GM19395 (cell line): ENCODE measurements around the gene HEXA.
"Not testable (repeated sequence)": the region's sequence is repeated elsewhere in the genome, so short reads cannot be mapped to it uniquely, and the experiment has no call there.

ENCODE experiments used
- ATAC-seq: cut with Tn5 transposase; IDR thresholded peaks from one replicate; pipeline ENCODE4 v1.9.1; 2021; ENCODE audit warnings: mild to moderate bottlenecking, moderate library complexity; ENCODE audit not compliant: unreplicated experiment

The HEXA gene

DNA sequence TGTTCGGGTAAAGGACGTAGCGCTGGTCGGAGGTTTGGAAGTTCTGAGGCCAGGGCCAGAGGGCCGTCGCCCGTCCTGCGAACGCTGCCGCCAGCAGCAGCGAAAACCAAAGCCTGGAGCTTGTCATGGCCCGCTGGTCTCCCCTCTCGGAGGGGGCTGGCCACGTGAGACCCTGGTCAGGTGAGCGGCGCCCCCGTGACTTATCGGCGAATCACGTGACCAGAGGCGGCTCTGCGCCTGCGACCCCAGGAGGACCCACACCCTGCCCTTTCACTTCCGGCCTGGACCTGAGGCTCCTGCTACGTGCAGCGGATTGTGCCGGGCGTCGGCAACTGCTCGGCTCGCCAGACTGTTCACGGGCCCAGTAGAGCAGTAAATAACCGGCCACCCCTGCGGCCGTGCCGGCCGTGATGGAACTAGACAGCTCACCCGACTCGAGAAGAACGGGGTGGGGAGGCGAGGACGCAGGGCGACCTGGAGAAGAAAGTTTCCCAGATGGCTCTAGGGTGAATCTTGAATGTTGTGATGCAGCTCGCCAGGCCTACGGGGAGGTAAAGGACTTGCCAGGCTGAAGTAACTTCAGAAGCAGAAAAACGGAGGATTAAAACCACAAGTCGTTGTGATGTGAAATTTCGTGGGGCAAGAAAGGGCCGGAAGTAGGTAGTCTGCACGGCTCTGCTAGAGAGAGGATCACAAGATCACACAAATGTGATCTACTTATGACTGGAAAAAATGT, at the start of gene HEXA:
TSS of gene HEXA (minus strand) at position 169 of the 736 bp plus-strand sequence. CDS start at position 127, 42 bp downstream.
- ATAC-seq, result peak; percentile 81

DNA sequence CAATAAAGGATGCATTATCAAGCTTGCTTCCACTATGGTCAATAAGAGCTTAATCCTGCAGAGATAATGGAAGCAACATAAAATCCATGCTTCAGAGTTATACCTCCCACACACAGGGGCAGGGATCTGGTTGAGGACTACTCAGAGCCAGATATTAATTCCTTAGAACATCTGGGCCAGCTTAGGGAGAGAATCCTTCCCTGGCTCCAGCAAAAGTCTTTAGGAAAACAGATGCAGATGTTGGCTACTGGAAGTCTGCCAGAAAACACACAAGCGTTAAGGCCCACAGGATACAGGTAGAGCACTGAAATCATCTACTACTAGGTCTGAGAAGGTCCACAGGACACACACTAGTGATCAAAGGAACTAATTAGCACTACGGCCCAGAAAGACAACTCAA, 47.4 kb upstream of the HEXA start:
- ATAC-seq, result no peak

- no peak for ATAC-seq
These were observed 45.7 kb upstream of the HEXA start for GRCh38 chr15:72421484-72421883.

DNA sequence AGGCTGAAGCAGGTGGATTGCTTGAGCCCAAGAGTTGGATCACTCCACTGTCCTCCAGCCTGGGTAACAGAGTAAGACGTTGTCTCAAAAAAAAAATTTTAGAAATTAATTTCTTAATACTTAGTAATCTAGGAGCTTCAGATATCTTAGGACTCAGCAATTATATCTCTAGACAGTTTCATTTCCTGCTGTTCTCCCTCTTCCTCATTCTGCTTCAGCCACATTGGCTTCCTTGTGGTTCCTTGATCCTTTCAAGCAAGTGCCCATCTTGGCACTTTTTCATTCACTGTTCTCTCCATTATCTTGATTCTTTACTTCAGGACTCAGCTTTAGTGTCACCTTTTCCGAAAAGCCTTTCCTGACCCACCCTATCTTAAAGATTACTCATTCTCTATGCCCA, 44.8 kb upstream of the HEXA start:
- no peak for ATAC-seq

DNA sequence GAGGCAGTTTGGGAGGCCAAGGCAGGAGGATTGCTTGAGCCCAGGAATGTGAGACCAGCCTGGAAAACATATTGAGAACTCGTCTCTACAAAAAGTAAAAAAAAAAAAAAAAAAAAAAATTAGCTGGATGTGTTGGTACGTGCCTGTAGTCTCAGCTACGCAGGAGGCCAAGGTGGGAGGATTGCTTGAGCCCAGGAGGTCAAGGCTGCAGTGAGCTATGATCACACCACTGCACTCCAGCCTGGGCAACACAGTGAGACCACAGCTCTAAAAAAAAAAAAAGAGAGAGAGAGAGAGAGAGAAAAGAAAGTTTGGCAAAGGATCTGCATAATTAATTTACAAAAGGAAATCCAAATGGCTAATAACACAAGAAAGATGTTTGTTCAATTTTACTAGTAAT, 44.0 kb upstream of the HEXA start:
- ATAC-seq, result not testable (repeated sequence)

DNA sequence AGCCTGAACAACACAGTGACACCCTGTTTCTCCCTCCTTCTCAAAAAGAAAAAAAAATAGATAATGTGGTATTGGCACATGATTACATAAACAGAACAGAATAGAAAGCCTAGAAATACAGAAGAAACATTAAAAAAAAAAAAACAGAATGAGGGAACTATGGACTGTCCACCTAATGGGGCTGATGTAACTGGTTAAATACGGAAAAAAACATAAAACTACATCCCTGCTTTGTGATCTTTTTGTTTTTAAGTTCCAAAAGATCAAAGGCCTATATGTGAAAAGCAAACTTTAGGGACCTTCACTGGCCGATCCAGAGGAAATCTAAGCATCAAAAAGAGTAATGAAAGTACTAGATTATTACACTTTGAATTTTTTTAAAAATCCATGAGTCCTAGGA, 39.5 kb upstream of the HEXA start:
- ATAC-seq, result no peak

DNA sequence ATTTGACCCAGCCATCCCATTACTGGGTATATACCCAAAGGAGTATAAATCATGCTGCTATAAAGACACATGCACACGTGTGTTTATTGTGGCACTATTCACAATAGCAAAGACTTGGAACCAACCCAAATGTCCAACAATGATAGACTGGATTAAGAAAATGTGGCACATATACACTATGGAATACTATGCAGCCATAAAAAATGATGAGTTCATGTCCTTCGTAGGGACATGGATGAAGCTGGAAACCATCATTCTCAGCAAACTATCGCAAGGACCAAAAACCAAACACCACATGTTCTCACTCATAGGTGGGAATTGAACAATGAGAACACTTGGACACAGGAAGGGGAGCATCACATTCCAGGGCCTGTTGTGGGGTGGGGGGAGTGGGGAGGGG, 37.5 kb upstream of the HEXA start:
- not testable (repeated sequence) for ATAC-seq

GRCh38 chr15:72411544-72411943, 35.7 kb upstream of the HEXA start:
- no peak for ATAC-seq

DNA sequence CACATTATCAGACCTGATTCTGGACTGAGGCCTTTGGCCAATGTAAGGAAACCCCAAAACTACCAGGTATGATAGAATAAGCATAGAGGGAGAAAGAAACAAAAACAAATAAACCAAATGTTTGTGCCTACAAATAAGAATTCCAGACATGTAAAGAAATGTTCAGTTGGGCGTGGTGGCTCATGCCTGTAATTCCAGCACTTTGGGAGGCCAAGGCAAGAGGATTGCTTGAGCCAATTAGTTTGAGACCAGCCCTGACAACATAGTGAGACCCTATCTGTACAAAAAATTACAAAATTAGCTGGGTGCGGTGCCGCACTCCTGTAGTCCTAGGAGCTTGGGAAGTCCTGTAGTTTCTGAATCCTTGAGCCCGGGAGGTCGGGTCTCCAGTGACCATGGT, 35.3 kb upstream of the HEXA start:
- no peak for ATAC-seq

DNA sequence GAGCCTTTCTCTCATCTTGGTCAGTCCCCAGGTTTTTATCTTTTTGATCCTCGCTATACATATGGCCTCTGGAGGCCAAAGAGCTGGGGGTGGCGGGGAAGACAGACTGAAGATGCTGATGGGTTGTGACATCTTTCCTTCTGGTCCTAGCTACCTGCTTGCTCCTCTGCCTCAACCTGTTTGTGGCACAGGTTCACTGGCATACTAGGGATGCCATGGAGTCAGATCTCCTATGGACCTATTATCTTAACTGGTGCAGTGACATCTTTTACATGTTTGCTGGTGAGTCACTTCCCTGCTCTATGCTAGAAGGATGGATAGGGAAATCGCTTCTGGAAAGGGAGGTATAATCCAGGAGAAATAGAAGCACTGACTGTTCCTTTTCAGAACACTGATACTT, 31.1 kb upstream of the HEXA start:
- no peak for ATAC-seq

GRCh38 chr15:72404841-72405240, 29.0 kb upstream of the HEXA start:
- ATAC-seq, result no peak

DNA sequence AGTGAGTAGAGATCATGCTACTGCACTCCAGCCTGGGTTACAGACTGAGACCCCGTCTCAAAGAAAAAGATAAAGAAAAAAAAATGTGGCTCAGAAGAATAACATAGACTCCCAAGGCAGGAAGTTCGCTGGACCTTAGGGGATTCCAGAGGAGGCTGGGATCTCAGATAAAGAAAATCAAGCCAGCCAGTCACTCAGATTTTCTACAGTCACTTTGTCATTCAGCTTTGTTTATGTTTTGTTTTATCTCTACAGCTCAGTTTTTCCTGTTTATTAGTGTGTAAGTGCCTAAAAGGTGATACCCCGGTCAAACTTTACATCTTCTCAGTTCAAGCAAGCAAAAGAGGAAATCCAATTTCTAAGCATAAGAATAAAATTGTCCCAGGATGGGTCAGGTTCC, 28.5 kb upstream of the HEXA start:
- no peak for ATAC-seq

- ATAC-seq, result no peak
These were observed 26.9 kb upstream of the HEXA start for GRCh38 chr15:72402726-72403125.

DNA sequence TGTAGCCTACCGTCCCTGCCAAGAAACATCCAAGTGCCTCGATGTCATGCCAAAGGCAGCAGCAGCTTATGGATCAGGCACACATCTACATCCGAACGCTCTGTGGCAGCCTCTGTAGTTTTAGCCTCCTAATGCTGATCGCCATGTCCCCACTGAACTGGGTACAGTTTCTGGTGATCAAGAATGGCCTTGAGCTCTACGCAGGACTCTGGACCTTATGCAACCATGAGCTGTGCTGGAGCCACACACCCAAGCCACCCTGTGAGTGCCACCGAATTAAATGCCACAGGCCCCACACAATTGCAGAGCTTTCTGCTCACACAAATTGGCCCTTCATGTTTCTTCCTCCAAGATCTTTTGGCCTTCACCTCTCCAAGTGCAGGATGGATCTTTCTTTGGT, 22.8 kb upstream of the HEXA start:
- ATAC-seq, result no peak

GRCh38 chr15:72397796-72398588, 22.2 kb upstream of the HEXA start, which contains the start of gene TMEM202:
TMEM202 (plus strand) TSS chr15:72398305; CDS start chr15:72398327, 22 bp downstream.
- ATAC-seq, result no peak

DNA sequence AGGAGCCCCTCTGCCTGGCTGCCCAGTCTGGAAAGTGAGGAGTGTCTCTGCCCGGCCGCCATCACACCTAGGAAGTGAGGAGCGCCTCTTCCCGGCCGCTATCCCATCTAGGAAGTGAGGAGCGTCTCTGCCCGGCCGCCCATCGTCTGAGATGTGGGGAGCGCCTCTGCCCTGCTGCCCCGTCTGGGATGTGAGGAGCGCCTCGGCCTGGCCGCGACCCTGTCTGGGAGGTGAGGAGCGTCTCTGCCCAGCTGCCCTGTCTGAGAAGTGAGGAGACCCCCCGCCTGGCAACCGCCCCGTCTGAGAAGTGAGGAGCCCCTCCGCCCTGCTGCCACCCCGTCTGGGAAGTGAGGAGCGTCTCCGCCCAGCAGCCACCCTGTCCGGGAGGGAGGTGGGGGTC, 20.5 kb upstream of the HEXA start:
- not testable (repeated sequence) for ATAC-seq

DNA sequence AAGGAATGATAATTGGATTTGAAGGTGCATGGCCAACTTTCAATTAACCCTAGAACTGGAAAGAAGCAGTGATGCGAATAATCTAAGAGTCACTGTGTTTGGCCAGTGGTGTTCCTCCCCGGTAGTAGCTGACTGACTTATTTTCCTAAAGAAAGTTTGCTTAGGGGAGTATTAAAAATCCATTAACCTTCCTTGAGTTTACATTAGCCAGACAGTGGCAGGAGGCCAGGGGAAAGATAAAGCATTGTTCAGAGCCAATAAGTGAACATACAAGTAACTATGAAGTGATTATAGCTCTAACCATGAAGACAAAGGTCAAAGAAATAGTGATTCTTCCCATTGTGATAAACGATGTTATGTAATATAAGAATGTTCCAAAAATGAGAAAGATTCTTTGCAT, 13.4 kb upstream of the HEXA start:
- ATAC-seq, result no peak

- no peak for ATAC-seq
These were observed 11.9 kb upstream of the HEXA start for GRCh38 chr15:72387741-72388140.

DNA sequence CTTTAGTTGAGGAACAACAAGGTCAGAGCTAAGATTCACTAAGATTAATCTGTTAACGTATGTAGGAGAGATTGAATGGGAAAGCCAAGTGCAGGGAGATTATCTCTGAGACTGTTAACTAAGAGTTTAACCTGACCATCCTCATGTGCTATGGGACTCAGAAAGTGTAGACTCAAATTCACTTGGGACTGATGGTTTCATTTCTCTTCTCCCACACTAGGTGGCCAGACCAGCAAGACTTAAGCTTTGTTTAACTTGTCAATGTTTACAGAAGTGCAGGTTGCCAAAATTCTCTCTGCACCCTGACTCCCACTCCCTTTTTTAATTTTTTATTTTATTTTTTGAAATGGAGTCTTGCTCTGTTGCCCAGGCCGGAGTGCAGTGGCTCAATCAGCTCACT, 6.3 kb upstream of the HEXA start:
- no peak for ATAC-seq

DNA sequence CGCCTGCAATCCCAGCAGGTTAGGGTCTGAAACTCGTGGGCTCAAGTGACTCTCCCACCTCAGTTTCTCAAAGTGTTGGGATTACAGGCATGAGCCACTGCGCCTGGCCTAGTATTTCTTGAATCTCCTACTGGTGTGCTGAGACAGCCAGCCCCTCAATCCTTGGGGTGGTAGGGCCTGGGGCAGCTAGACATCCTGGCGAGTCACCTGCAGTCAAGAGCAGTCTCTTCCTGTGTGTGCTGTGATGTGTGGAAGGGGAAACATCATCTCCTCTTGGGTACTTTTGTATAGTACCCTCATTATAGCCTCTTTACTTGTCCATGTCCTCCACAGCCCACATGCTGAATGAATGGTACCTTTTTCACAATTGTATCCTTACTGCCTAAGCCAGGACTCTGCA, 4.9 kb upstream of the HEXA start:
- no peak for ATAC-seq

- ATAC-seq, result no peak
These were observed 4.1 kb upstream of the HEXA start for GRCh38 chr15:72379856-72380430.

GRCh38 chr15:72379106-72379505, 3.3 kb upstream of the HEXA start:
- not testable (repeated sequence) for ATAC-seq
